OCI-LY3 (cell line): ENCODE measurements around the gene TPRG1.

Experiments
- CTCF ChIP-seq: fragments of 200-600, 300-600 bp; sonication (generic); IDR thresholded peaks from 2 replicates; pipeline ENCODE4 v1.5.1; 2014; ENCODE audit warnings: antibody characterized with exemption, low read length, low read depth
- EZH2phosphoT487 ChIP-seq: fragments of 200-600 bp; shearing (Covaris generic); IDR thresholded peaks from 2 replicates; pipeline ENCODE4 v1.6.1; 2018; ENCODE audit warnings: antibody characterized with exemption, mixed run types, low read depth

DNA sequence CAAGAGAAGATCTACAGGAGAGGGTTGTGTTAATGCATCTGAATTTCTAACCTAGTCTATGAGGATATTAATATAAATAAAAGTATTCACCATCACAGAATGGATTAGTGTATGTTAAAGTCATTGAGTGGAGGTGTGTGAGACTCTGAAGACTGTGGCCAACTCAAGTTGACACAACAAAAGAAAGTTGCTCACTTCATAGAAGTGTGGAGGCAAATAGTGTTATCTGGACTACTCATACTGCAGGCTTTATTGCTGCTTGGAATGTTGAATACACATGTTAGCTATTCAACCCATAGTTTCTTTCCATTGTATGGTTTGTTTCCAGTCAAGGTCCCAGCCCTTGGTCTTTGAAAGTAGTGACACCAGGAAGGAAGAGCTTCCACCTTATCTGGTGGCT lies 38.0 kb upstream of the TPRG1 start:
- no peak for TF ChIP-seq CTCF
- TF ChIP-seq EZH2phosphoT487, result no peak
